Measurements from ENCODE around the gene GNL2.
"Not testable (repeated sequence)": the region's sequence is repeated elsewhere in the genome, so short reads cannot be mapped to it uniquely, and the experiment has no call there.

The GNL2 gene

GRCh38 chr1:37519613-37520012, 76.1 kb downstream of the GNL2 start:
- H3K4me3 ChIP-seq (ENCODE audit: control insufficient read depth, low read depth, low read length): no peak overlapping the region
- TF ChIP-seq CTCF (IDR thresholded peaks at IDR 0.05; ENCODE audit: control insufficient read depth, insufficient read depth, low read depth, low read length, missing control alignments): no peak
- no peak for DNase-seq (ENCODE audit: low read depth)

DNA sequence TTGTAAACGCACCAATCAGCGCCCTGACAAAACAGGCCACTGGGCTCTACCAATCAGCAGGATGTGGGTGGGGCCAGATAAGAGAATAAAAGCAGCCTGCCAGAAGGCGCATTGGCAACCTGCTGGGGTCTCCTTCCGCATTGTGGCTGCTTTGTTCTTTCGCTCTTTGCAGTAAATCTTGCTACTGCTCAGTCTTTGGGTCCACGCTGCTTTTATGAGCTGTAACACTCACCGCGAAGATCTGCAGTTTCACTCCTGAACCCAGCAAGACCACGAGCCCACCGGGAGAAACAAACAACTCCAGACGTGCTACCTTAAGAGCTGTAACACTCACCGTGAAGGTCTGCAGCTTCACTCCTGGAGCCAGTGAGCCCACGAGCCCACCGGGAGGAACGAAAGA, 76.8 kb downstream of the GNL2 start:
- DNase-seq (ENCODE audit: low read depth); H3K4me3 ChIP-seq (ENCODE audit: control insufficient read depth, low read depth, low read length): not testable (repeated sequence)

- DNase-seq (ENCODE audit: low read depth): not testable (repeated sequence)
Observed at GRCh38 chr1:37518241-37518640, 77.5 kb downstream of the GNL2 start.

DNA sequence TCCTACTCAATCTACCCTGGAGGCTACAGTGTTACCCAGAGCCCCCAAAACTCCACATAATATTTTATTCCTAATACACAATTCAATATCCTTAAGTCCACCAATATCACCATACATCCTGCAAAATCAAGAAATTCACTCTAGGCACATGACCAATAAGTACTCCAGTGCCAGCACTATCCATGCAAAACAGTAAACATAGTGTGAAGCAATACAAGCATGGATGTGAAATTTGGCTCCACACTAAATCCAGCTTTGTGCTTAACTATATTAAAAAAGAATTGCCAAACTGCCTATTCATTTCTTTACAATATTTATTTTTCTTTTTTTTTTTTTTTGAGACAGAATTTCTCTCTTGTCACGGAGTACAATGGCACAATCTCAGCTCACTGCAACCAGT, 78.2 kb downstream of the GNL2 start:
- H3K4me3 ChIP-seq (ENCODE audit: control insufficient read depth, low read depth, low read length): no peak overlapping the region
- TF ChIP-seq CTCF (IDR thresholded peaks at IDR 0.05; ENCODE audit: control insufficient read depth, insufficient read depth, low read depth, low read length, missing control alignments): no peak
- DNase-seq (ENCODE audit: low read depth): no peak

More at GRCh38 chr1:37518241-37518640, 77.5 kb downstream of the GNL2 start:
- H3K4me3 ChIP-seq (ENCODE audit: control insufficient read depth, low read depth, low read length): not testable (repeated sequence)

Measured in AG09309 (cell line).